Left hindlimb (tissue), 1 donor: Measurements from ENCODE around the gene CNTNAP2.
"Not testable (repeated sequence)": the region's sequence is repeated elsewhere in the genome, so short reads cannot be mapped to it uniquely, and the experiment has no call there.

Source experiments
- DNase-seq: peaks from one replicate; pipeline ENCODE4 v3.0.0-alpha.2; 2018

The CNTNAP2 gene

GRCh38 chr7:148014541-148014940, 1897.9 kb downstream of the CNTNAP2 start:
- DNase-seq: no peak

- no peak for DNase-seq
These were observed 1900.5 kb downstream of the CNTNAP2 start for GRCh38 chr7:148017126-148017525.

- DNase-seq: no peak
These were observed 1904.1 kb downstream of the CNTNAP2 start for GRCh38 chr7:148020679-148021078.

GRCh38 chr7:148021507-148022045, 1905.0 kb downstream of the CNTNAP2 start:
- no peak for DNase-seq

- DNase-seq: no peak
These were observed 1906.2 kb downstream of the CNTNAP2 start for GRCh38 chr7:148022832-148023231.

- no peak for DNase-seq
These were observed 1910.1 kb downstream of the CNTNAP2 start for GRCh38 chr7:148026713-148027112.

- no peak for DNase-seq
These were observed 1911.6 kb downstream of the CNTNAP2 start for GRCh38 chr7:148028165-148028564.

GRCh38 chr7:148031019-148031418, 1914.4 kb downstream of the CNTNAP2 start:
- no peak for DNase-seq

GRCh38 chr7:148031811-148032210, 1915.2 kb downstream of the CNTNAP2 start:
- DNase-seq: no peak

GRCh38 chr7:148035950-148036349, 1919.3 kb downstream of the CNTNAP2 start:
- DNase-seq: no peak

GRCh38 chr7:148037044-148037443, 1920.4 kb downstream of the CNTNAP2 start:
- DNase-seq: no peak

- DNase-seq: no peak
These were observed 1924.6 kb downstream of the CNTNAP2 start for GRCh38 chr7:148041156-148041555.

GRCh38 chr7:148042935-148043631, 1926.5 kb downstream of the CNTNAP2 start:
- no peak for DNase-seq

GRCh38 chr7:148044173-148044572, 1927.6 kb downstream of the CNTNAP2 start:
- no peak for DNase-seq

- no peak for DNase-seq
These were observed 1928.9 kb downstream of the CNTNAP2 start for GRCh38 chr7:148045521-148045920.

- no peak for DNase-seq
These were observed 1932.5 kb downstream of the CNTNAP2 start for GRCh38 chr7:148049068-148049467.

GRCh38 chr7:148050492-148051158, 1934.0 kb downstream of the CNTNAP2 start:
- DNase-seq: no peak

GRCh38 chr7:148056406-148056805, 1939.8 kb downstream of the CNTNAP2 start:
- no peak for DNase-seq

GRCh38 chr7:148058092-148058491, 1941.5 kb downstream of the CNTNAP2 start:
- no peak for DNase-seq

GRCh38 chr7:148058753-148059152, 1942.2 kb downstream of the CNTNAP2 start:
- DNase-seq: no peak

- DNase-seq: no peak
These were observed 1944.1 kb downstream of the CNTNAP2 start for GRCh38 chr7:148060724-148061123.

GRCh38 chr7:148078111-148078510, 1961.5 kb downstream of the CNTNAP2 start:
- not testable (repeated sequence) for DNase-seq

GRCh38 chr7:148079206-148080080, 1962.8 kb downstream of the CNTNAP2 start:
- no peak for DNase-seq
